Activated naive CD4-positive, alpha-beta T cell treated with anti-CD3 and anti-CD28 coated beads, Interleukin-2, amount 50 U/mL, for 16 hours (primary cell): ENCODE data around the gene TMEM154.

Experiments used
- DNase-seq: peaks from one replicate; pipeline ENCODE4 v3.0.0-alpha.2; 2020

TMEM154 gene

DNA sequence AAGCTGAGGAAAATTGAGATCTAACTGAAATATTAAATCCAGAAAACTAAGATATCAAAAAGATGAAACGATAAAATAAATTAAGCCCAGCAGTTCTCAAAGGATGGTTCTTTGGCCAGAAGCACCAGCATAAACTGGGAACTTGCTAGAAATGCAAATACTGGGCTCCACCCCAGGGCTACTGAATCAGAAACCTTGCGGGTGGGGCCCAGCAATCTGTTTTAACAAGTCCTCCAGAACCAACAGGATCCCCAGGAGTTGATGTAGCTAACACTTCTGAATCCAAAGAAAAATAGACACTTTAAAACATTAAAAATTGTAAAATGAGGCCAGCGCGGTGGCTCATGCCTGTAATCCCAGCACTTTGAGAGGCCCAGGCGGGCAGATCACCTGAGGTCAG is 14.1 kb upstream of the TMEM154 start:
- DNase-seq: no peak

DNA sequence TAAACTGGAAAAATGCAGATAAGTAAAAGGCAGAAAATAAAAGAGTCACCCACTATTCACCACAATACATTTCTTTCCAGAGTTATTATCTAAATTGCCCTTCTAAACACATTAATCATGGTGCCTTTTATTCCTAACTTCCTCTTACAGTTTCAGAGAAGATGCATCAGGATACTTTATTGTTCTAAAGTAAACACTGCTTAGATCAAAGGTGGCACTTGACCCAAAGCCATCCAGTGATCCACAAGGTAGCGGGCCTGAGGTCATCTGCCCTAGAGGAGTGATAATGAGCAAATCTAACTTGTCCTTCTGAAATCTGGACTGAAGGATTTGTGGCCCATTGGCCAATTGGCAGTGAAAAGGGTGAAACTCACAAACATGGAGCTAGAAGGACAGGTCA is 12.0 kb upstream of the TMEM154 start:
- no peak for DNase-seq

- DNase-seq: no peak
Observed at GRCh38 chr4:152690706-152691651, 11.2 kb upstream of the TMEM154 start.

DNA sequence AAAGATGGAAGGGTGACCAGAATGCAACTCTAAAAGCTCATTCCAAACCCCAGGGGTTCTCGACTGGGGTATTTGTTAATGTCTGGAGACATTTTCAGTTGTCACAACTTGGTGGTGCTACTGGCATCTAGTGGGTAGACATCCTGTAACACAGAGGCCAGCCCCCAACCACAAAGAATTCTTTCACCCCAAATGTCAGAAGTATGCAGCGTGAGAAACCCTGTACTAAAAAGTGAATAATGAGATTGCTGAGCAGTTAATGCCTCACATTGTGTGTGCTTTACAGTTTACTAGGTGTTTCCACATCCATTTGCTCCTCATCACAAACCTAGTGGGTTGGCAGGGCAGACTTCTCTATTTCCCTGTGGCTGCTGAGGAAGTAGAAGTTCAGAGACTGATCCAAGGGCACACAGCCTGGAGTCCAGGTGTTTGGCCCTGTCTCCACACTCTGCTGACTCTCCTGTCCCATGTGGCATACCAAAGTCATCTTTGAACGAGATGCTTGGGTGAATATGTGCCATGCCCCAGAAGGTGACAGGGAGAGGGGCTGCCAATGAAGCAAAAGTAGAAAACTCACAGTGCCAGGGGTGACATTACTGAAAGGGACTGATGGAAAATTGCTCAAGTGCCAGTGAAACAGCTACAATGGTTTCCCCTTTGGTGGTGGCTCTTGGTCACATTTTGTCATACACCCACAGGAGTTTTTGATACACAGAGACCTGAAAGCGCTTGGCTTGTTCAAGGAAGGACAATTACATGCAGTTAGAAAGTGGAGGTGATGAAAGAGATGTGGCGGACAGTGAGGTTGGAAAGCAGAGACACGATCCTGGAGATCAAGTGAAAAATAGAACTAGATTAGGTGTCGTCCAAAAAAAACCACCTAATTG is 10.1 kb upstream of the TMEM154 start:
- DNase-seq: no peak

DNA sequence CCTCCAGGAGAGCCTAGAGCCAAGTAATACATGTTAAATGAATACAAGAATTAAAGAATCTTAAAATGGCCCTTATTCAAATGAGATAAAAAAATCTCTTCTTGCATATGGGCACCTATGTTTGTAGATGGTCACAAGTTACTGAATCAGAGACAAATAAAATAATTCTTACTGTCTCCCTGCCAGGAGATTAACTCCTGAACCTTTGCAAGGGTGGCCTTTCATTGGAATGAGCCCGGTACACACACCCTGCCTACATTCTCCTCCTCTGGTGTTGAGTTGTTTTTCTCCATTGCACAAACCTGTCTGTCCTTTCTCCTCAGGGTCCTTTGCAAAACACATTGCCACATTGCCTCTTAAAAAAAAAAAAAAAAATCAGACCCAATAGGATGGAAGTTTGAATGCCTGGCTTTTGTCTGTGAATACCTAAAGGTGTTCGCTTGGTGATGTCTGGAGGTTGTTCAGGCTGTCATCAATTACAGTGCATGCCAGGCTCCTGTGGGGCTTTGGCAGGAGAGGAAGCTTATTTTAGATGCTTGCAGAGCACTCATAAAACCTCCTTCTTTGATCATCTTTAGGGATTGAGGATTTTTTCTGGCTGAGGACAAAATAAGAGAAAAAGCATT is 8.3 kb upstream of the TMEM154 start:
- no peak for DNase-seq

DNA sequence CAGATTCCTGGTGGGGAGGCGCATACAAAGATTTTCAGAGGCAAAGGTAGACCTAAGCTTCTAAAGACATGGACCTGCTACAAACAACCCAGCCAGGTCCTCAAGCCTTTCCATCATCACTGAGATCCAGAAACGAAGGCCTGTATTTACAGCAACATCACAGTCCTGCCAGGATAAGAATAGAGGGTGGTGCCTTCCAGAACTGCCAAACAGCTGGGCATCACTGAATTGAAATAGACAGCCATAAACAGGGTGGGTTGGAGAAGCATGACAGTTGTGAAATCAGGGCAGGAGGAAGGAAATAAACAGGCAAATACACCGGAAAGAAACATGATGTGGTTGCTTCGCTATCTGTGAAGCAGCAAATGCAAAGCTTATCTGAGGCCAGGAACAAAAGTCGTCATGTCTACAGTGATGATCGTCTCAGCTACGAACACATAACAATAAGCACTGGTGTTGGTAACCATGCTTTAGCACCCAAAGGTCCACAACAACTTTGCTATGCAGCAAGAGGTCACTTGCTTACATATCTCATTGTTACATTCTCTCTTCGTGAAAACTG is 6.7 kb upstream of the TMEM154 start:
- no peak for DNase-seq

DNA sequence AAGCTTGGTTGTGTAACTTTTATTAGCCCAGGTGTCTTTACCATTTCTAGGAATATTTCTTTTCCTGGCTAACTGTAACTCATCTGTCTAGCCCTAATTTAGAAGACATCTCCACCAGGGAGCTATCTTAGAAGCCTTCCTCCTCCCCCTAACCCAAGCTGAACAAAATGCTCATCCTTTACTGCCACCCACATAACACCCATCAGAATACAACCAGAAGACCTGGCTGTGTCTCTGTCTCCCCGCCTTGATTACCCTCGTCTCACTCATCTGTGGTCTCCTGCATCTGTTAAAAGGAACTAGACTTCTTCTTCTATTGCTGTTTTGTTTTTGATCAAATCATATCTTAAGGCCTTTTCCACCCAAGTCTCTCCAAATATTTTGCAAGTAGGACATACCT is 4.8 kb upstream of the TMEM154 start:
- DNase-seq: no peak

- DNase-seq: no peak
Observed at GRCh38 chr4:152684007-152684406, 4.2 kb upstream of the TMEM154 start.

DNA sequence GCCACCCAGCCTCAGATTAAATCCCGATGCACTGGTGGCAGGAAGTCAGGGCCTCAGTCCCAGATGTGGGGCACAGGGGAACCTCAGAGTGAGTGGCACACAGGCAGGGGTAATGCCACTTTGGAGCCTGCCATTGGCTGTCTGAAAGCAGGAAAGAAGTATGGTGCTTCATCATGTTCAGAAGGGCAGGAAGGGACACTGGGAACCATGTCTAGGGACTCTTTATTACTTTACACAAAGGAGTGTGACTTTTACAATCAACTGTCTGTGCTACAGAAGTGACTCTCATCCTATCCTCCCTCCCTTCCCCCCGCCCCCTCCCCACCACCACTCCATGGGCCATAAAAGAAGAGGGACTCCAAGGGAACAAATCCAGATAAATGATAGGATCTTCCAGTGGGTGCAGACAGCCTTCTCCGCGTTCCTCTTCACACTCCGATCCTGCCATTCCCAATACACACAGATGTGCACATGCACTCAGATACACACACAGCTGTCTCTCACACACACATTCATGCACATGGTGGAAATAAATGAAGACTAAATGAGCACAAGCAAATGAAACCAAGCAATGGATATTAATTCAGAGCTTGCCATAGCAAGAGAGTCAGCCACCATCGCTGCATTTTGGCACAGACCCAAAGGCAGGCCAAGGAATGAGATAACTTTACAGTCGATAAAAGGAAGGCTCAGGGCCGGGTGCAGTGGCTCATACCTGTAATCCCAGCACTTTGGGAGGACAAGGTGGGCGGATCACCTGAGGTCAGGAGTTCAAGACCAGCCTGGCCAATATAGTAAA is 2.5 kb upstream of the TMEM154 start:
- DNase-seq: no peak

DNA sequence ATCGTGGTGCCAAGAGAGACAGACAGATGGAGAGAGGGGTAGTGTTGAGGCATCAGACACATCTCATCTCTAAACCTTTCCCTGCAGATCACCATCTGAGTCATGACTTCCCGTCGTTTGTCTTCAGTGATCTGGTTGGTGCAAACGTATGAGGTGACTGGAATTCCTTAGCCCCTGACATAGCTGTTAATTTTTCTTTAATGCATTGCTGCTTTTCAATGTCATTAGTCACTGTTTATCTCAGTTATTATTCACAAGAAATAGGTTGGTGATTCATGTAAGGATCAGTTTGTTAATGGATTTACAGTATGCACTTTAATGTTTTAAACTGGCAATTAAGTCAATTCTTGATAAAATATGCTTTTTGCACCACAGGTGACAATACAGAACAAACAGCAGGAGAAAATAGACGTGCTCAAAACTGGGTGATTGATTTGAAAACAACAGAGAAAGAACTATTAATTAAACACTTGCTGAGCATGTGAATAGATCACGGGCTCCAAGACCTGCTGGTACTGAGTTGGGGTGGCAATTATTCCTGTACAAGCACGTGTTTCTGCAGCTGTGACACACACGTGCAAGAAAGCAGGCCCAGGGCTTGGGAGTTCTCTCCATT is 1.3 kb upstream of the TMEM154 start:
- no peak for DNase-seq

DNA sequence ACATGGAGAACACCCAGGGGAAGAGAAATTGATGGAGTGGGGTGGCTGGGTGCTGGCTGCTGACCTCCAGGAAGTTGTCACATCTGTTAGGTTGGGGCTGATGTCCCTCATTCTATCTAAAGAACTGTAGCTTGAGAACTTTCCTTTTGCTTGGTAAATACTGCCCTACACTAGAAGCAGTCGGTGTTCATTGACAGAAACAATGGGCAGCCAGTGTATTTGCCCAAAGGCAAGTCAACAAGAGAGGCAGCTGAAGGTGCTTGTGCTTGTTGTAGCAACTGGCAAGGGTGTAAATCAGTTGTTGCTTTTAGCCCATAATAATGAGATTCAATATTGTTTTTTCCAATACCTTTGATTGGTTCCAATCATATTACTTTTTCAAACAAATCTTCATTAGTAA is 956 bp downstream of the TMEM154 start:
- no peak for DNase-seq

DNA sequence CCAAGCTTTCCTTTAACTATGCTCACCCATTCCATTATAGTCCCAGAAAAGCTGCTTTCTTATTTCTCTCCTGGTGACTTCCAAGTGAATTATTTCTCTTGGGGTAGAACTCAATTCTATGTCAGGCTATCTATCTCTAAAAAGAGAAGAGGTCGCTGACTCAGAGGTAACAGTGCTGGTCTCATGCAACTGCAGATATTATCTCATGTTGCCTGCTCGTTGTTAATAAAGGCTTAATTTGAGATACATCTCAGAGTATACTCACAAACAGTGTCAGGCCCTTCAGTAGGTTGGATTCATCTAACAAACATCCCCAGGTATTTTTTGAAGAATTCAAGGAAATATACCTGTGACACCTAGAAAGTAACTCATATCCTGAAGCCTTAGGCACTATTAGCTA is 2.7 kb downstream of the TMEM154 start:
- DNase-seq: no peak

DNA sequence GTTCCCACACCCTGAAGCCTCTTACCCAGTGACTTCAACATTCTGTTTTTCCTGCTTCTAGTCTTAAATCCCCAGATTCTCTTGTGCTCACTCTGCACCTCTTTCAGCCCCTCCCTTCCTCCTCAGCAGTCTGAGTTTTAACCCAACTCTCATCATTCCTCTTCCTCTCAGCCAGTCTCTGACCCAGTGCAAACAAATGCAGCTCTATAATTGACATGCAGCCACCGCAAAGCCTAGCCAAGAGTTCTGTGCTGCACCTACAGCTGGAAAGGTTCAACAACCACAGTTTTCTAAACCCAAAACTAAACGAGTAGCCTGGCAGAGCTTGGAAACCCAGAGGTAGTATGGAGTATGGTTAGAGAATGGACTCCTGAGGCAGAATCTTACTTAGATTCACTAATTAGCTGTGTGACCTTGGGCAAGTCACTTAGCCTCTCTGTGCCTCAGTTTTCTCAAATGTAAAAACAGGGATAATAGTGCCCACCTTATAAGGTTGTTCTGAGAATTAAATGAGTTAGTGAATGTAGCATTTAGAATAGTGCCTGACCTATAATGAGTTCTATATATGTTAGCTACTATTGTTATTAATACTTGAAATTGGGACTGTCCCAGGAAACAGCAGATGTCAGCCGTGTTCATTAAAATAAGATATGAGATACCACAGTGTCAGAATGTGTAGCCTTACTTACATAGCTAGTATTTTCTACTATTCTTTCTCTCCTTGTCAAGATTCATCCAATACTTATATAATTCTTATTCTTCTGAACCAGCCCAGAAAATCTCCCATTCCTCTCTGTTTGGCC is 3.5 kb downstream of the TMEM154 start:
- DNase-seq: no peak

DNA sequence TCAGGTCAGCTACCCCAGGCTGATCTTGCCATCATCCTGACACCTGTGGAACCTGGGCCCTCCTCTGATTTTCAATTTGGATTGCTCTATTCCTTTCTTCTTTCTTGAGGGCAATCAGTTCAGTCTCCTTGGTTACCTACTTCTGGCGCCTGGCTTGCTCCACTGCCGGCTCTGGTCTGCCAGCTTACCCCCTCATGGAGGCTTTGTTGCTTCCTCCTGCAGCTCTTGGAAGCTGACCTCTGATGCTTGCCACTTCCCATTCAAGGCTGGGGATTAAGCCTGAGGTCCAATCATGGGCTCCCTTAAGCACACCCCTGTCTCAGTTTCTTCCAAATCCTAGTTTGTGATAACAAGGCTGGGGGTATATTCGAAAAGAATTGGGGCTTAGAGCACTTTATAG is 5.4 kb downstream of the TMEM154 start:
- DNase-seq: no peak

DNA sequence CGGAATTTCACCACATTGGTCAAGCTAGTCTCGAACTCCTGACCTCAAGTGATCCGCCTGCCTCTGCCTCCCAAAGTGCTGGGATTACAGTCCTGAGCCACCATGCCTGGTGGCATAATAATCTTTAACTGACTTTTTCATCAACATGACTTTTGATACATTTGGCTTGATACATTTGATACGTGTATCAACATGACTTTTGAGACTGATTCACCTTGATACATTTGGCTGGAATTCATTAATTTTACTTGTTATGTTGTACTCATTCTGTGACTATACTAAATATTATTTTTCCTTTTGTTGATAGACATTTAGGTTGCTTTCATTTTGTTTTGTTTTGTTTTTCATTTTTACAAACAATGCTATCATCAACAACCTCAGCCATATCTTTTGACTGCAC is 6.3 kb downstream of the TMEM154 start:
- no peak for DNase-seq

- DNase-seq: no peak
Observed at GRCh38 chr4:152672206-152673092, 7.3 kb downstream of the TMEM154 start.

- DNase-seq: no peak
Observed at GRCh38 chr4:152668338-152668964, 11.3 kb downstream of the TMEM154 start.

DNA sequence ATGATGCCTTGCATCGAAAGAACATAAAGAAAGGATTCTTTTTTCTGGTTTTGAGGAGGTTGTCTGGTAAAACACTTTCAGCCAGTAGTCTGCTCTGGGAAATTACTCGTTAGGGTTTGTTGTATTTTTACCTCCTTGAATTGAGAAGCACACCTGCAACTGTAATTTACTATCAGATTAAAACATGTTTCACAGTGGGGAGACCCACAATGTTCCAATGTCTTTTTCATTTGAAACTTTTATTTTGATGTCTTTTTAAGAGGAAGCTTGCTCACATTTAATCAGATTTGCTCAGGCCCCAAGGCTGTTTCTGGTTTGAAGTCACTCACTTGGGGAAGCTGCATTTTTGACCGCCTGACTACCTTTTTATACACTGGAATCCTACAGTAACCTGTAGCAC is 12.0 kb downstream of the TMEM154 start:
- no peak for DNase-seq

DNA sequence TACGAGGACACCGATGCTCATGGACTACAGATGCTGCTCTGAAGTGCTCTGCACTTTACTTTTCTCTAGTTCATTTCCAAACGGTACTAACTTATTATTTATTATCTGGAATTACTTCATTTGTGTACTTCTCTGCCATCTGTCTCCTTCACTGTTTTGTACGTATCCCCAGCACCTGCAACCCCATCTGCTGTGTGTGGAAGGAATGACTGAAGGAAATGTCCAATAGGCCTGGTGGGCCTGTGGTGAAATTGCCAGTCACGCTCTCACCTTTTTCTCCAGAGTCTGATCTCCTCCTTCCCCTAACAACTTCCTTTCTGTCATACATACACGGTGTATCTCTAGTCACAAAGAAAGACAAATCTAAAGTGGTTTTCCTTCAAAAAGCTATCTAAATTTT is 12.9 kb downstream of the TMEM154 start:
- no peak for DNase-seq
